Heart left ventricle (tissue), 13 donors: ENCODE measurements around the gene TERT.

ENCODE experiments used
- CTCF ChIP-seq, 12 donors: fragments of 200-600 bp; sonication (generic) in 4 of 12; IDR thresholded peaks; one replicate each; pipeline versions ENCODE4 v1.5.0 to v1.8.0; 2018 to 2022; ENCODE audit warnings: antibody characterized with exemption in 12 of 12, mild to moderate bottlenecking in 5 of 12
- POLR2A ChIP-seq, 2 donors: fragments of 450-650 bp; IDR thresholded peaks; one replicate each; pipeline ENCODE4 v1.6.1; 2017; ENCODE audit warnings: antibody characterized with exemption in 2 of 2, mild to moderate bottlenecking in 2 of 2, moderate library complexity in 2 of 2
- donor health status: ischemic (EF 13 %, LVEDD 7.1; RV severe dilation, severe dysfunction).
- donor health status: DM: no; HTN: yes; CAD: no.
- donor health status: DM: no; HTN: no; CAD: no.
- donor health status: ischemic (EF 25% LVEDD 6.9; RV normal size, moderate dysfunction).
- donor health status: ischemic (EF 25% LVEDD 5.7; RV mildly dilated, moderate dysfunction).
- donor health status: ischemic (EF 35%, LVEDD 5.7; RV mildly dilated, moderate dysfunction).
- donor health status: nonischemic (EF 11% LVEDD 7.7; RV severe dilation, severe dysfunction).
- donor health status: DM: yes; HTN: yes; CAD: no.
- donor health status: PGD.
- donor health status: ischemic (EF 29% LVEDD 5.4; RV normal size, mild dysfunction).
- donor health status: nonischemic (EF 23%, LVEDD 6.1; RV moderate dilation, normal function).

DNA sequence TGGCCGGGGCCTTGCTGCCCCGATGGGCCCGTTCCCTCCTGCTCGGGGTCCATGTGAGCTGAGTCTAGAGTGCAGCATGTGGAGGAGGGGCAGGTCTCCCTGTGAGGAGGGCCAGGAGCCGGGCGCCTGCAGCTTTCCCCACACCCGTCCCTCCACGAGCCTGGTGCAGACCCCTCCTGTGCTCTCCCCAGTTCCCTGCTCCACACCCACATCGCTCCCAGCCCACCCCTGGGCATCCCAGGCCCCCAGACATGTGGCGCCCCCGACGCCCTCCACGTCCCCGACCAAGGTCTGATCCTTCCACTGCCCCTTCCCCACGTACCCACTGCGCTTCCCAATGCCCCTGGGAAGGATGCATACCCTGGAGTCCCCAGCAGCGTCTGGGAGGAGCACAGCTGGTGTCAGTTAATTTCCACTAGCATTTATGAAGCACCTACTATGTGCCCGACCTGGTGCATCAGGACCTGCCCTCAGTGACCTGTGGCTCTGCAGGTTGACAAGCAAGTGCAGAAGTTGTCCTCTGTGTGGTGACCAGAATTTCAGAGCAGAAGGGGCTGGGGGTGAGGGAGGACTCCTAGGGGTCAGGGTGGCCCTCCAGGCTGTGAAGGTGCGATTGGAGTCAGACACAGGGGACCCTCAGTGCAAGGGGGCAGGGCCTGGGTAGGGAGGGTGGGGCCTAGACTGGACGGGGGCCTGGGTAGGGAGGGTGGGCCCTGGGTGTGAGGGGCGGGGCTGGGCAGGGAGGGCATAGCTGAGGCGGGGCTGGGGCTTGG, 80.5 kb downstream of the TERT start:
- TF ChIP-seq CTCF (IDR thresholded peaks at IDR 0.05): no peak
- TF ChIP-seq POLR2A (IDR thresholded peaks at IDR 0.05): no peak
